GM21515 (cell line): ENCODE data around the gene MAP3K2.

Source experiments
- ATAC-seq: cut with Tn5 transposase; IDR thresholded peaks from one replicate; pipeline ENCODE4 v1.9.1; 2021; ENCODE audit not compliant: unreplicated experiment

The MAP3K2 gene, protein sequence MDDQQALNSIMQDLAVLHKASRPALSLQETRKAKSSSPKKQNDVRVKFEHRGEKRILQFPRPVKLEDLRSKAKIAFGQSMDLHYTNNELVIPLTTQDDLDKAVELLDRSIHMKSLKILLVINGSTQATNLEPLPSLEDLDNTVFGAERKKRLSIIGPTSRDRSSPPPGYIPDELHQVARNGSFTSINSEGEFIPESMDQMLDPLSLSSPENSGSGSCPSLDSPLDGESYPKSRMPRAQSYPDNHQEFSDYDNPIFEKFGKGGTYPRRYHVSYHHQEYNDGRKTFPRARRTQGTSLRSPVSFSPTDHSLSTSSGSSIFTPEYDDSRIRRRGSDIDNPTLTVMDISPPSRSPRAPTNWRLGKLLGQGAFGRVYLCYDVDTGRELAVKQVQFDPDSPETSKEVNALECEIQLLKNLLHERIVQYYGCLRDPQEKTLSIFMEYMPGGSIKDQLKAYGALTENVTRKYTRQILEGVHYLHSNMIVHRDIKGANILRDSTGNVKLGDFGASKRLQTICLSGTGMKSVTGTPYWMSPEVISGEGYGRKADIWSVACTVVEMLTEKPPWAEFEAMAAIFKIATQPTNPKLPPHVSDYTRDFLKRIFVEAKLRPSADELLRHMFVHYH

DNA sequence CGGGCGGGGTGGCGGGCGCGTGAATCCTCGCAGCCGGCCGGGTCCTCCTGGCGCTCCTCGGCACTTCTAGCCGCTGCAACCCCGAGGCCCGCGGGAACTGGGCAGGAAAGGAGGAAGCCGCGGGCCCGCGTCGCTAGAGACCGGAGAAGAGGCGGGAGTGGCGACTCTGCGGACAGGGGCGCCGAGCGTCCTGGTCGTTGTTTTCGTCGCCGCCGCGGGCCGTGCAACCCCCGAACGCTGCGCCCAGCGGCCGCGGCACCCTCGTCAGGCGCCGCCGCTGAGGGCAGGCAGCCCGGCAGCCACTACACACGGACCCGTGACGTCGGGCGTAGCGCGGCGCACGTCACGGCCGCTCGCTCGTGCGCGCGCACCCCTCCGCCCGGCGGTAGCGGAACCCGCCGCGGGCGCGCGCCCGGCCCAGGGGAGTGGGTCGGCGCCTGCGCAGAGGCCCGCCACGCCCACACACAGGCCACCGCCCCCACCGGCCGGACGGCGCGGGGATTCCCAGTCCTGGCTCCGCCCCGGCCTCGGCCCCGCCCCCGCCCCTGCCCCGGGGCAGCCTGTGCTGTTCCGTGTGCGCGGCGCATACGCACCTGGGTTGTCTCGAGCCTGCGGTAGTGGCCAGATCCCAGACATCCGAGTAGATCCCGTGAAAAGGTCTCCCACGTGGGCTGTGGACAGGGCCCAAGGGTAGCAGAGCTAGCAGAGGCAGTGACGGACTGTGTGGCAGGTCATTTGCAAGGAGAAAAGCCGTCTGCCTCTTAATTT is at the start of gene MAP3K2:
MAP3K2 (minus strand) TSS at position 321 of the 768 bp plus-strand sequence. CDS start 44,846 bp downstream, outside the sequence.
- ATAC-seq, result peak; percentile 70

DNA sequence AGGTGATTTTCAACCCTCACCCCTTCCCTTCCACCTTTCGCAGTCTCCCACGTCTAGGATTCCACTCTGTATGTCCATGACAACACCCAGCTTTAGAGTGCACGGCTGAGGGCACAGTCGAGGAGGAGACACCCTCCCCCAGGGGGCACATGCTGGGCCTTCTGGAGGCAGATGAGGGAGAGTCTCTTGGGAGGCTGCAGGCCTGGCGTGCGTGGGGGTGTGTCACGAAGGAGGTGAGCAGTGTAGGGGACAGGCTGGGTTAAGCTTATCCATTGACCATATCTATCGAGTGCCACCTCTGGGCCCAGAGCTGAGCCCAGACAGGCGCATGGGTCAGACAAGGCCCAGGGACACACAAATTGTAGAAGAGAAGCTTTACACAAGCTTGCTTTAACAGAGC is 49.3 kb upstream of the MAP3K2 start:
- no peak for ATAC-seq

DNA sequence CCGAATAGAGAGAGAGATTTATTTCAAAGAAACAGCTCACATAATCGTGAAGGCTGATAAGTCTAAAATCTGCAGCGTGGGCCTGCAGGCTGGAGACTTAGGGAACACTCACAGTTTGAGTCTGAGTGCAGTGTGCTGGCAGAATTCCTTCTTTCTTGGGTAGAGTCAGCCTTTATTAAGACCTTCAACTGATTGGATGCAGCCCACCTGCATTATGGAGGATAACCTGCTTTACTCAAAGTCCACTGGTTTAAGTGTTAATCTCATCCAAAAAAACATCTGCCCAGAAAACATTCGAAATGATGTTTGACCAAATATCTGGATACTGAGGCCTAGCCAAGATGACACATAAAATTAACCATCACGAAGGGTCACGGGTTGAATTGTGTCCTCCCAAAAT is 46.7 kb upstream of the MAP3K2 start:
- no peak for ATAC-seq

DNA sequence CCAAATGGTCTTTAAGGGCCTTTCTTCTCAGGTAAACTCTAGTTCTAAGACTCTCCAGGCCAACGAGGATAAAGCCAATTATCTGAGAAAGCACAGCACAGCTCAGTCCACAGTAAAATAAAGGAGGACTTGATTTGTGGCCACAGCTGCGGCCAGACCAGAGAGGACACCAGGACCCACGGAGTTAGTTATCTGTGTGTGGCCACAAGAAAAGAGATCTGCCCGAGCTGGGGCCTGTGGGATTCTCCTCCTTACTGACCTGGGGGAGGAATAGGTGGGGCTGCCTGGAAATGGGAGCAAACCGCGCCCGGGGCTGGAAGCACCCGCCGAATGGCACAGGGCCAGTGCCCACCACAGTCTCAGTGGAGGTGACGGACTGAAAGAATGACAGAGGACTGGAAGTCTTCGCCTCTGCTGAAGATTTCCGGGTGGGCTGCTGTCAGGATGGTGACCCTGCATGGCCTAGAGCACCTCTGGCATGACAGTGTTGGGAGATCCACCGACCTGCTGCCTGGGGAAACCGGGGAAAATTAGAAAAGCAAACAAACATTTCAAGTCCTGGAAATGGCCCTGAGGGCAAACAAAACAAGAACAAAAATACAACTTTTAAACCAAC is 43.7 kb upstream of the MAP3K2 start:
- ATAC-seq, result no peak

DNA sequence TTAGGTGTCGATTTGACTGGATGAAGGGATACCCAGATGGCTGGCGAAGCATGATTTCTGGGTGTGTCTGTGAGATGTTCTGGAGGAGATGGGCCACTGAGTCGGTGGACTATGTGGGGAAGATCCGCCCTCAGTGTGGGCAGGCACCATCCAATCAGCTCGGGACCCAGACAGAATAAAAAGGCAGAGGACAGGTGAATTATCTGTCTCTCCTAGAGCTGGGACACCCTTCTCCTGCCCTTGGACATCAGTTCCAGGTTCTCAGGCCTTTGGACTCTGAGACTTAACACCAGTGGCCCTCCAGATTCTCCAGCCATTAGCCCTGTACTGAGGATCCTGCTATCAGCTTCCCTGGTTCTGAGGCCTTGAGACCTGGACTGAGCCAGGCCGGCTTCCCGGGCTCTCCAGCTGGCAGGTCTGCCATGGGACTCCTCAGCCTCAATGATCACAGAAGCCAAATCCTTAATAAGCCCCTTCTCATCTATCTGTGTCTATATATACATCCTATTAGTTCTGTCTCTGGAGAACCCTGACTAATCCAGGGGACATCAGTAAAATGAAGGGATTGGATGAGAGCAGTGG is 42.2 kb upstream of the MAP3K2 start:
- no peak for ATAC-seq

DNA sequence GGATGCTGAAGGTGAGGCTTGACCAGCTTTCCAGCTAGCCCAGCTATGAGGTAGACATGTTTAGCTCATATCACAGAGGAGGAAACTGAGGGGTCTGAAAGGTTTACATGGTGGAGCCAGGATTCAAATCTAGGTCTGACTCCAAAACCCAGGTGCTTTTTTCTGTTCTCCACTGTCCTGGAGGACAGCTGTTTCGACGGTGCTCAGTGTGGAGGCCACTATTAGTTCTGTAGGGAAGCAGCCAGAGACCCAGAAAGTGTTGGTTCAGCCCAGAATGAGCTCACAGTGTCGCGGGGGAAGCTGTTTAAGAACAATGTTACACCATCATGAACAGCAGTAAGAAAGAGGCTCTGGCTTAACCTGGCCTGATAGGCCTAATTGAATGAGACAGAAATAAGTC is 41.5 kb upstream of the MAP3K2 start:
- ATAC-seq, result no peak

DNA sequence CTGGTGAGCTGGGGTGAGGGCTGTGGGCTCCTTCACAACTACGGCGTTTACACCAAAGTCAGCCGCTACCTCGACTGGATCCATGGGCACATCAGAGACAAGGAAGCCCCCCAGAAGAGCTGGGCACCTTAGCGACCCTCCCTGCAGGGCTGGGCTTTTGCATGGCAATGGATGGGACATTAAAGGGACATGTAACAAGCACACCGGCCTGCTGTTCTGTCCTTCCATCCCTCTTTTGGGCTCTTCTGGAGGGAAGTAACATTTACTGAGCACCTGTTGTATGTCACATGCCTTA is 41.0 kb upstream of the MAP3K2 start:
- no peak for ATAC-seq

DNA sequence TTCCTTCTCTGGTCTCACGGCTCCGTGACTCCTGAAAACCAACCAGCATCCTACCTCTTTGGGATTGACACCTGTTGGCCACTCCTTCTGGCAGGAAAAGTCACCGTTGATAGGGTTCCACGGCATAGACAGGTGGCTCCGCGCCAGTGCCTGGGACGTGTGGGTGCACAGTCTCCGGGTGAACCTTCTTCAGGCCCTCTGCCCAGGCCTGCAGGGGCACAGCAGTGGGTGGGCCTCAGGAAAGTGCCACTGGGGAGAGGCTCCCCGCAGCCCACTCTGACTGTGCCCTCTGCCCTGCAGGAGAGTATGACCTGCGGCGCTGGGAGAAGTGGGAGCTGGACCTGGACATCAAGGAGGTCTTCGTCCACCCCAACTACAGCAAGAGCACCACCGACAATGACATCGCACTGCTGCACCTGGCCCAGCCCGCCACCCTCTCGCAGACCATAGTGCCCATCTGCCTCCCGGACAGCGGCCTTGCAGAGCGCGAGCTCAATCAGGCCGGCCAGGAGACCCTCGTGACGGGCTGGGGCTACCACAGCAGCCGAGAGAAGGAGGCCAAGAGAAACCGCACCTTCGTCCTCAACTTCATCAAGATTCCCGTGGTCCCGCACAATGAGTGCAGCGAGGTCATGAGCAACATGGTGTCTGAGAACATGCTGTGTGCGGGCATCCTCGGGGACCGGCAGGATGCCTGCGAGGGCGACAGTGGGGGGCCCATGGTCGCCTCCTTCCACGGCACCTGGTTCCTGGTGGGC is 40.5 kb upstream of the MAP3K2 start:
- ATAC-seq, result no peak

DNA sequence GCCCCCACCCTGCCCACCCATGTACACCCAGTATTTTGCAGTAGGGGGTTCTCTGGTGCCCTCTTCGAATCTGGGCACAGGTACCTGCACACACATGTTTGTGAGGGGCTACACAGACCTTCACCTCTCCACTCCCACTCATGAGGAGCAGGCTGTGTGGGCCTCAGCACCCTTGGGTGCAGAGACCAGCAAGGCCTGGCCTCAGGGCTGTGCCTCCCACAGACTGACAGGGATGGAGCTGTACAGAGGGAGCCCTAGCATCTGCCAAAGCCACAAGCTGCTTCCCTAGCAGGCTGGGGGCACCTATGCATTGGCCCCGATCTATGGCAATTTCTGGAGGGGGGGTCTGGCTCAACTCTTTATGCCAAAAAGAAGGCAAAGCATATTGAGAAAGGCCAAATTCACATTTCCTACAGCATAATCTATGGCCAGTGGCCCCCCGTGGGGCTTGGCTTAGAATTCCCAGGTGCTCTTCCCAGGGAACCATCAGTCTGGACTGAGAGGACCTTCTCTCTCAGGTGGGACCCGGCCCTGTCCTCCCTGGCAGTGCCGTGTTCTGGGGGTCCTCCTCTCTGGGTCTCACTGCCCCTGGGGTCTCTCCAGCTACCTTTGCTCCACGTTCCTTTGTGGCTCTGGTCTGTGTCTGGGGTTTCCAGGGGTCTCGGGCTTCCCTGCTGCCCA is 39.7 kb upstream of the MAP3K2 start:
- ATAC-seq, result no peak

DNA sequence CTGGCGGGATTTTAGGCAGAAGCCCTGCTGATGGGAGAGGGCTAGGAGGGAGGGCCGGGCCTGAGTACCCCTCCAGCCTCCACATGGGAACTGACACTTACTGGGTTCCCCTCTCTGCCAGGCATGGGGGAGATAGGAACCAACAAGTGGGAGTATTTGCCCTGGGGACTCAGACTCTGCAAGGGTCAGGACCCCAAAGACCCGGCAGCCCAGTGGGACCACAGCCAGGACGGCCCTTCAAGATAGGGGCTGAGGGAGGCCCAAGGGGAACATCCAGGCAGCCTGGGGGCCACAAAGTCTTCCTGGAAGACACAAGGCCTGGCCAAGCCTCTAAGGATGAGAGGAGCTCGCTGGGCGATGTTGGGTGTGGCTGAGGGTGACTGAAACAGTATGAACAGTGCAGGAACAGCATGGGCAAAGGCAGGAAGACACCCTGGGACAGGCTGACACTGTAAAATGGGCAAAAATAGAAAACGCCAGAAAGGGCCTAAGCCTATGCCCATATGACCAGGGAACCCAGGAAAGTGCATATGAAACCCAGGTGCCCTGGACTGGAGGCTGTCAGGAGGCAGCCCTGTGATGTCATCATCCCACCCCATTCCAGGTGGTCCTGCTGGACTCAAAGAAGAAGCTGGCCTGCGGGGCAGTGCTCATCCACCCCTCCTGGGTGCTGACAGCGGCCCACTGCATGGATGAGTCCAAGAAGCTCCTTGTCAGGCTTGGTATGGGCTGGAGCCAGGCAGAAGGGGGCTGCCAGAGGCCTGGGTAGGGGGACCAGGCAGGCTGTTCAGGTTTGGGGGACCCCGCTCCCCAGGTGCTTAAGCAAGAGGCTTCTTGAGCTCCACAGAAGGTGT is 39.0 kb upstream of the MAP3K2 start:
- ATAC-seq, result no peak

DNA sequence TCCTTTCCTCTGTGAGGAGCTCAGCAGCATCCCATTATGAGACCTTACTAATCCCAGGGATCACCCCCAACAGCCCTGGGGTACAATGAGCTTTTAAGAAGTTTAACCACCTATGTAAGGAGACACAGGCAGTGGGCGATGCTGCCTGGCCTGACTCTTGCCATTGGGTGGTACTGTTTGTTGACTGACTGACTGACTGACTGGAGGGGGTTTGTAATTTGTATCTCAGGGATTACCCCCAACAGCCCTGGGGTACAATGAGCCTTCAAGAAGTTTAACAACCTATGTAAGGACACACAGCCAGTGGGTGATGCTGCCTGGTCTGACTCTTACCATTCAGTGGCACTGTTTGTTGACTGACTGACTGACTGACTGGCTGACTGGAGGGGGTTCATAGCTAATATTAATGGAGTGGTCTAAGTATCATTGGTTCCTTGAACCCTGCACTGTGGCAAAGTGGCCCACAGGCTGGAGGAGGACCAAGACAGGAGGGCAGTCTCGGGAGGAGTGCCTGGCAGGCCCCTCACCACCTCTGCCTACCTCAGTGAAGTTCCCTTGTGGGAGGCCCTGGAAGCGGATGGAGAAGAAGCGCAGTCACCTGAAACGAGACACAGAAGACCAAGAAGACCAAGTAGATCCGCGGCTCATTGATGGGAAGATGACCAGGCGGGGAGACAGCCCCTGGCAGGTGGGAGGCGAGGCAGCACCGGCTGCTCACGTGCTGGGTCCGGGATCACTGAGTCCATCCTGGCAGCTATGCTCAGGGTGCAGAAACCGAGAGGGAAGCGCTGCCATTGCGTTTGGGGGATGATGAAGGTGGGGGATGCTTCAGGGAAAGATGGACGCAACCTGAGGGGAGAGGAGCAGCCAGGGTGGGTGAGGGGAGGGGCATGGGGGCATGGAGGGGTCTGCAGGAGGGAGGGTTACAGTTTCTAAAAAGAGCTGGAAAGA is 38.0 kb upstream of the MAP3K2 start:
- no peak for ATAC-seq

DNA sequence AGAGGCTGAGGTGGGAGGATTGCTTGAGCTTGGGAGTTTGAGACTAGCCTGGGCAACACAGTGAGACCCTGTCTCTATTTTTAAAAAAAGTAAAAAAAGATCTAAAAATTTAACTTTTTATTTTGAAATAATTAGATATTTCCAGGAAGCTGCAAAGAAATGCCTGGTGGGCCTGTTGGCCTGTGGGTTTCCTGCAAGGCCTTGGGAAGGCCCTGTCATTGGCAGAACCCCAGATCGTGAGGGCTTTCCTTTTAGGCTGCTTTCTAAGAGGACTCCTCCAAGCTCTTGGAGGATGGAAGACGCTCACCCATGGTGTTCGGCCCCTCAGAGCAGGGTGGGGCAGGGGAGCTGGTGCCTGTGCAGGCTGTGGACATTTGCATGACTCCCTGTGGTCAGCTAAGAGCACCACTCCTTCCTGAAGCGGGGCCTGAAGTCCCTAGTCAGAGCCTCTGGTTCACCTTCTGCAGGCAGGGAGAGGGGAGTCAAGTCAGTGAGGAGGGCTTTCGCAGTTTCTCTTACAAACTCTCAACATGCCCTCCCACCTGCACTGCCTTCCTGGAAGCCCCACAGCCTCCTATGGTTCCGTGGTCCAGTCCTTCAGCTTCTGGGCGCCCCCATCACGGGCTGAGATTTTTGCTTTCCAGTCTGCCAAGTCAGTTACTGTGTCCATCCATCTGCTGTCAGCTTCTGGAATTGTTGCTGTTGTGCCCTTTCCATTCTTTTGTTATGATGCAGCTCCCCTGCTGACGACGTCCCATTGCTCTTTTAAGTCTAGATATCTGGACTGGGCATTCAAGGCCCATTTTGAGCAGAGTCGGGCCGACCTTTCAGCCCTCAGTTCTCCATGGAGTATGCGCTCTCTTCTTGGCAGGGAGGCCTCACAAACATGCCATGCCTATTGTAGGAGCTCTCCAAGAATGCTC is 37.1 kb upstream of the MAP3K2 start:
- ATAC-seq, result no peak

DNA sequence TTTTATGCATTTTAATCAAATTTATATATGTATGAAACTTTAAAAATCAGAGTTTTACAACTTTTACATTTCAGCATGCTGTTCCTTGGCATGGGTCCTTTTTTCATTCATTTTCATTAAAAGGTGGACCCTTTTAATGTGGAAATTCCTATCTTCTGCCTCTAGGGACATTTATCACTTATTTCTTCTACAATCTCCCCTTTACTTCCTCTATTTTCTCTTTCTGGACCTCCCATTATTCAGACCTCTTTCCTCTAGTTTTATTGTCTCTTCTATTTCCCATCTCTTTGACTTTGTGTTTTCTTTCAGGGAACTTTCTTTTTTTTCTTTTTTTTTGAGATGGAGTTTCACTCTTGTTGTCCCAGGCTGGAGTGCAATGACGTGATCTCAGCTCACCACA is 36.1 kb upstream of the MAP3K2 start:
- no peak for ATAC-seq

DNA sequence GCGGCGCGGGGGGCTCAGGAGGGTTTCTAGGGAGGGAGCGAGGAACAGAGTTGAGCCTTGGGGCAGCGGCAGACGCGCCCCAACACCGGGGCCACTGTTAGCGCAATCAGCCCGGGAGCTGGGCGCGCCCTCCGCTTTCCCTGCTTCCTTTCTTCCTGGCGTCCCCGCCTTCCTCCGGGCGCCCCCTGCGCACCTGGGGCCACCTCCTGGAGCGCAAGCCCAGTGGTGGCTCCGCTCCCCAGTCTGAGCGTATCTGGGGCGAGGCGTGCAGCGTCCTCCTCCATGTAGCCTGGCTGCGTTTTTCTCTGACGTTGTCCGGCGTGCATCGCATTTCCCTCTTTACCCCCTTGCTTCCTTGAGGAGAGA is 35.7 kb upstream of the MAP3K2 start:
- ATAC-seq, result no peak

DNA sequence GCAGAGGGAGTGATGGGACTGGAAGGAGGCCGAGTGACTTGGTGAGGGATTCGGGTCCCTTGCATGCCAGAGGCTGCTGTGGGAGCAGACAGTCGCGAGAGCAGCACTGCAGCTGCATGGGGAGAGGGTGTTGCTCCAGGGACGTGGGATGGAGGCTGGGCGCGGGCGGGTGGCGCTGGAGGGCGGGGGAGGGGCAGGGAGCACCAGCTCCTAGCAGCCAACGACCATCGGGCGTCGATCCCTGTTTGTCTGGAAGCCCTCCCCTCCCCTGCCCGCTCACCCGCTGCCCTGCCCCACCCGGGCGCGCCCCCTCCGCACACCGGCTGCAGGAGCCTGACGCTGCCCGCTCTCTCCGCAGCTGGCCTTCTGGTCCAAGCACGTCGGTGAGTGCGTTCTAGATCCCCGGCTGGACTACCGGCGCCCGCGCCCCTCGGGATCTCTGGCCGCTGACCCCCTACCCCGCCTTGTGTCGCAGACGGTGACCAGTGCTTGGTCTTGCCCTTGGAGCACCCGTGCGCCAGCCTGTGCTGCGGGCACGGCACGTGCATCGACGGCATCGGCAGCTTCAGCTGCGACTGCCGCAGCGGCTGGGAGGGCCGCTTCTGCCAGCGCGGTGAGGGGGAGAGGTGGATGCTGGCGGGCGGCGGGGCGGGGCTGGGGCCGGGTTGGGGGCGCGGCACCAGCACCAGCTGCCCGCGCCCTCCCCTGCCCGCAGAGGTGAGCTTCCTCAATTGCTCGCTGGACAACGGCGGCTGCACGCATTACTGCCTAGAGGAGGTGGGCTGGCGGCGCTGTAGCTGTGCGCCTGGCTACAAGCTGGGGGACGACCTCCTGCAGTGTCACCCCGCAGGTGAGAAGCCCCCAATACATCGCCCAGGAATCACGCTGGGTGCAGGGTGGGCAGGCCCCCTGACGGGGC is 35.0 kb upstream of the MAP3K2 start:
- ATAC-seq, result no peak
